OCI-M2 (cell line): Measurements from ENCODE around the gene ZNF575.
"Not testable (repeated sequence)": the region's sequence is repeated elsewhere in the genome, so short reads cannot be mapped to it uniquely, and the experiment has no call there.

Experiments used
- DNase-seq: peaks from one replicate; lab custom pipeline; 2025; ENCODE audit not compliant: unreplicated experiment; lab: John Stamatoyannopoulos, UW

The ZNF575 gene

GRCh38 chr19:43541920-43542650 lies 9.1 kb downstream of the ZNF575 start:
- no peak for DNase-seq

DNA sequence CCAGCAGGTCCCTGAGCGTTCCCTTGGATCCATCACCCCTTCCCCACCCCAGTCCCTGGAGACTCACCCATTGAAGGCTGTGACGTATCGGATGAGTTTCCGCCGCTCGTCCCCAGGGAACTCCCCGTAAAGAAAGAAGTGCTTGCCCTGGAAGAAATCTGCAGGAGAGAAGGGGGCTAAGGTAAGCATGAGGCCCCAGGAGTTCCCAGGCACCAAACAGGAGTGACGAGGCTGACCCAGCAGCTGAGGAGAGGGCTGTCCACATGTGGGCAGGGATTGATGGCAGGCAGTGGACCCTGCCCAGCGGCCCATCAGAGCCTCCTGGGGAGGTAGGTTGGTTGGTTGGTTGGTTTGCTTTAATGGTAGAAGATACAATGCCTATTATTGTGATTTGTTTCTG lies 11.1 kb downstream of the ZNF575 start:
- DNase-seq = no peak

DNA sequence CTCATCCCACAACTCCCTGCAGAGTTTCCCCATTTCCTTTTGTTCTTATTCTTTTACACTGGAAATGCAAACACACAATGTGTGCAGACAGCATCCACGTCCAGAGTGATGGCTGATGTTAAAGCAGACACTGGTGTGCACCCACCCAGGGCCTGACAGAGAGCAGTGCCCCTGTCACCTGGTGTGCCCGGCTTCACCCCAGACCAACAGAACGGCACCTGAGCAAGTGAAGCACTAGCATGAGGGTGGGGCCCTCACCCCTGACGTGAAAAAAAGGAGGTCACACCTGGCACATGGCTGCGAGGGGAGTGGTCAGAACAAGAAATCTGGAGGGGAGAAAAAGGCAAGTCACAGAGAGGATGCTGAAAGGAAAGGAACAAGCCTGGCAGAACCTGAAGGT lies 12.3 kb downstream of the ZNF575 start:
- DNase-seq = no peak

- no peak for DNase-seq
Observed at GRCh38 chr19:43545981-43546380, 13.0 kb downstream of the ZNF575 start.

DNA sequence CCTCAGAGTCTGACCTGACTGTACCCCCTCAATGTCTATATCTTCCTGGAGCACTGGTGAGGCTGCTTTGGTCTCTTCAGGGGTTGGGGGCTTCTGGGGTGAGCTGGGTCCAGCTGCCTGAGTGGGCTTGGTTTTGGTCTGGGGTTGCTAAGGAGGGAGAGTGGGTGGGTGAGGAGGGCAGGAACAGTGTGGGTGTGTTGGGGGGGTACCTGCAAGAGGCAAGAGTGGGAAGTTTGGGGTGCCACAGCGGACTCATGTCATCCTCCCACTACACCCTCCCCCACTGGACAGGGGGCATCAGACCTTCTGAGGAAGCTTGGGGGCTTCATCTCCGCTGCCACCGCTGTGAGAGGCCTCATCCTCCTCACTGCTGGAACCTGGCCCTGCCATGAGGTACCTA lies 13.6 kb downstream of the ZNF575 start:
- no peak for DNase-seq

DNA sequence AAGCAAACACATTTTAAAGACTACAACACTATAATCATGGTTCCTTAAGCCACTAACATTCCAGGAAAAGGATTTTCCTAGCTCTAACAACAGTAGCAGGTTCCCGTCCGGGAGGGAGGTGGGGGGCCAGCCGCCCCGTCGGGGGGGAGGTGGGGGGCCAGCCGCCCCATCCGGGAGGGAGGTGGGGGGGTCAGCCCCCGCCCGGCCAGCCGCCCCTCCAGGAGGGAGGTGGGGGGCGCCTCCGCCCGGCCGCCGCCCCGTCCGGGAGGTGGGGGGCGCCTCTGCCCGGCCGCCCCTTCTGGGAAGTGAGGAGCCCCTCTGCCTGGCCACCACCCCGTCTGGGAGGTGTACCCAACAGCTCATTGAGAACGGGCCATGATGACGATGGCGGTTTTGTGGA lies 14.9 kb downstream of the ZNF575 start:
- not testable (repeated sequence) for DNase-seq

GRCh38 chr19:43548706-43549105 lies 15.7 kb downstream of the ZNF575 start:
- DNase-seq = no peak

DNA sequence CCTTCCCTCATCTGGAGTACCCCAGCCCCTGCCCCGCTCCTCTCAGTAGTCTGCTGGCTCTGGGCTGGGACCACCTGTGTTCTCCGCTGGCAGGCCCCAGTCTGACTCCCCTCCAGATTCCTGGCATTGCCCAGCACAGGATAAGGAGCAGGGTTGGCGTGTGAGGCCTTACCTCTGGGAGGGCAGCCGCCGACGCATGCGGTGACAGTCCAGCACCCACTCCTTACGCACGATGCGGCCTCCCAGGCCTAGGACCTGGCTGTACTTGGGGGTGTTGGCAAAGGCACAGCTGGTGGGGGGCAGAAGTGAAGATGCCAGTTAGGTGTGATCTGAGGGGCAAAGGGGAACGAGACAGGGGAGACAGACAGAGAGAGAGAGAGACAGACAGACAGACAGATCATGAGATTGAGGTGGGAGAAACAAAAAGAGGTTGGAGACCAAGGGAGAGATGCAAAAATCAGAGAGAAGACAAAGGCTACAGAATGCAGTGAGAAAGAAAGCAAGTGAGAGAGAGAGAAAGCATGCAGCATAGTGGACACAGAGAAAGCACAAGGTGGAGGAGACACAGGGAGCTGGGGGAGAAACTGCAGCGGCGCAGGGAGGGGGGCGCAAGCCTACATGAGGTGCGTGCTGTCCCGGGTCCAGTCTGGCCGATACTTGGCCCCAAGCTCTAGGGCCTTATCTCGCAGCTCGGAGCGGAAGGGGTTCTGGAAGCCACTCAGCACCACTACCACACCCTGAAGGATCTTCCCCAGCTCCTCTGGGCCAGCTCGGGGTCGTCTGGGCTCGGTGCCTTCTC lies 18.6 kb downstream of the ZNF575 start:
- DNase-seq = no peak

DNA sequence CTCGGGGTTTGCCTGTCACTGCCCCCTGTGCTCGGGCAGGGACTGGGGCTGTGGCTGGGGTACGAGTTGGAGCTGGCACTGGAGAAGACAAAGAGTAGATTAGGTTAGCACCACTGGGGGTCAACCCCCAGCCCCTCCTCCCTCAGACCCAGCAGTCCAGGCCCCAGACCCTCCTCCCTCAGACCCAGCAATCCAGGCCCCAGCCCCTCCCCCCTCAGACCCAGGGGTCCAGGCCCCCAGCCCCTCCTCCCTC lies 19.1 kb downstream of the ZNF575 start:
- no peak for DNase-seq

GRCh38 chr19:43552616-43553015 lies 19.6 kb downstream of the ZNF575 start:
- no peak for DNase-seq

- DNase-seq = no peak
Observed at GRCh38 chr19:43553656-43554055, 20.7 kb downstream of the ZNF575 start.

- DNase-seq = no peak
Observed at GRCh38 chr19:43554317-43554895, 21.4 kb downstream of the ZNF575 start.

GRCh38 chr19:43555185-43555770 lies 22.3 kb downstream of the ZNF575 start:
- no peak for DNase-seq

DNA sequence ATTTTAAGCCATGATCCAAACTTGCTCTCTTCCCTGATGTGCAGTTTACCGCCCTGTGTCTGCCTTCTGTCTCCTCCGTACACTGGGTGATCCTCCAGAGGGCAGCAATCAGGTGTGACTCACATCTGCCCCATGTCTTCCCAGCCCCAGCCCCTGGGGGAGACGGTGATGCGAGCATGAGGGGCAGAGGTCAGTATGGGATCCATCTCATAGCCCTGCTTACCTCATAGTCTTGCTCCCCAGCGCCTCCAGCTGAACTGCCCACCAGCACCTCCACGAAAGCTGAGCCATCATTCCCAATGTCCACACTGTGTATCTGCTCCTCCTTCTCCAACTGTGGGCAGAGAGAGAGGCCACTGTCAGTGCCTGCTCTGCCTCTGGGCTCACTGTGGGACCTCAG lies 27.7 kb downstream of the ZNF575 start:
- DNase-seq = no peak

- DNase-seq = no peak
Observed at GRCh38 chr19:43561139-43561970, 28.4 kb downstream of the ZNF575 start.

DNA sequence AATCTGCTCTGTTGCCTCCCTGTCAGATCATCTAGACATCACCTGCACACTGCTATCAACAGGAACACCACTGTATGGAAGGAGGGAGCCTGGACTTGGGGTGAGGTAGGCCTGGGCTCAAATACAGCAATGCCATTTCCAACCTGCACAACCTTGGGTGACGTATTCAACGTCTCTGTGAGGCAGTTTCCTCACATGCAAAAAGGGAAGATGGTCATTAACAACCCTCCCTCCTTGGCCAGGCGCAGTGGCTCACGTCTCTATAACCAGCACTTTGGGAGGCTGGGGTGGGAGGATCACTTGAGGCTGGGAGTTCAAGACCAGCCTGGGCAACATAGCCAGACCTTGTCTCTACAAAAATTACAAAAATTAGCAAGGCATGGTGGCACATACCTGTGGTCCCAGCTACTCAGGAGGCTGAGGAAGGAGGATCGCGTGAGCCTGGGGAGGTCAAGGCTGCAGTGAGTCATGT lies 29.3 kb downstream of the ZNF575 start:
- no peak for DNase-seq

DNA sequence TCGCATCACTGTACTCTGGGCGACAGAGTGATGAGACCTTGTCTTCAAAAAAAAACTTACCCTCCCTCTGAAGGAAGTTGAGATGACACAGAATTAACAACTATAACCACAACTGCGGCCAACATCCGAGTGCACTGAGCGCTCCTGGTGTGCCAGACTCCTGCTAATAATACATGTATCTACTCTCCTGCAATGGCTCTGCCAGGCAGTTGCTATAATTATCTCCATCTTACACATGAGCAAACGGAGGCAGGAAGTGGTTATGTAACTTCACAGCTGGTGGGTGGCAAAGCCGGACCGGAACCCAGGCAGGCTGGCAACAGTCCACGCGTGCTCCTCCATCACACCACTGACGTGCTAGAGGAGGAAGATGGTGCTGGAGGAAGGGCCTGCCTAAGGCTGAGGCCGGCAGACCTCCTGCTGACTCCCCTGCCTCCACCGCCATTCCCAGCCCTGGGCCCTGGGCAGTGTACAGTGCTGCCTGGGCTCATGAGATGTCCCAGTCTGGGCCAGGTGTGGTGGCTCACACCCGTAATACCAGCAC lies 29.8 kb downstream of the ZNF575 start:
- DNase-seq = no peak

DNA sequence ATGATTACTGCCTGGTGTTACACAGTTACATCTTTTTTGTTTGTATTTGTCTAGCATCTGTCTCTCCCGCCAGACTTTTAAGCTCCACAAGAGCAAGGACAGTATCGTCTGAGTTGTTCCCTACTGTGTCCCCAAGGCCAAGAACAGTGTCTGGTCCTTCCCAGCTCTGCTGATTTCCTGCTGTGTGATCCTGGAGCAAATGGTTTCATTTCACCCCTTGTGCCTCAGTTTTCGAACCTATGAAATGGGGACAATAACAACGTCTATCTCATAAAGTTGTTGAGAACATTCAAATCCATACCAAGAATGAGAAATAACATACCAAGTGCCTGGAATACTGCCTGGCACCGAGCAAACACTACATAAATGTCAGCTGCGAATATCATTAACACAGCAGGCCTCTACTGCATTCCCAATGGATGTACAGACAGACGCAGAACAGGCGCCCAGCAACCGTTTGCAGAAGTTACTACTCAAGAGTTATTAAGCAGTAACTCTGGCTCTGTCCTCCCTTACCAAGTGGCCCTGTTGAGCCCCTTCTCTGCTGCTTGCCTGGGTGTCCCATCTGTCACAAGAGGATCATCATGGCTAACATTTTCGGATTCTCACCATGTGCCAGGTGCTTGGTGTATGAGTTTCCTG lies 30.9 kb downstream of the ZNF575 start:
- DNase-seq = no peak

GRCh38 chr19:43564800-43565199 lies 31.8 kb downstream of the ZNF575 start:
- DNase-seq = no peak

DNA sequence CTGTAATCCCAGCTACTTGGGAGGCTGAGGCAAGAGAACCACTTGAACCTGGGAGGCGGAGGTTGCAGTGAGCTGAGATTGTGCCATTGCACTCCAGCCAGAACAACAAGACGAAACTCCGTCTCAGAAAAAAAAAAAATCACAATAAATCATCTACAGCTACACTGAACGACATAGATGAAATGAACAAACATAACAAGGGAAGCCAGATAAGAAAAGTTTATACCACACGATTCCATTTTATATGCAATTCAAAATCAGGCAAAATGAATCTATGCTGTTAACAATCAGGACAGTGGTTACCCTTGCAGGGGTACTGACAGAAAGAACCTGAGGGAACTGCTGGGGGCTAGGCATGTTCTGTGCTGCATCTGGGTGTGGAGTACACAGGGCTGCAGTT lies 36.7 kb downstream of the ZNF575 start:
- DNase-seq = no peak
